HEK293T (cell line): Measurements from ENCODE around the gene TET3.

Source experiments
- CTCF ChIA-PET: fragments of 350-600 bp; formaldehyde crosslinking; extraction: SDS; loops from one replicate; lab custom pipeline; 2021; ENCODE audit warnings: antibody characterized with exemption, inconsistent platforms; lab: Yijun Ruan, JAX
- POLR2A ChIA-PET: fragments of 350-600 bp; formaldehyde crosslinking; extraction: SDS; loops from one replicate; lab custom pipeline; 2020; ENCODE audit warnings: antibody characterized with exemption, inconsistent platforms; lab: Yijun Ruan, JAX
- DNase-seq: peaks from one replicate; pipeline ENCODE4 v3.0.0; 2012; ENCODE audit warnings: mixed read lengths; ENCODE audit errors: extremely low spot score
- ARNT ChIP-seq: fragments of 450-650 bp; IDR thresholded peaks from 2 replicates; pipeline ENCODE4 v1.6.1; 2017; ENCODE audit warnings: mild to moderate bottlenecking
- BHLHE40 ChIP-seq: fragments of 450-650 bp; IDR thresholded peaks from 2 replicates; pipeline ENCODE4 v1.6.1; 2016; ENCODE audit warnings: mild to moderate bottlenecking, moderate library complexity, borderline replicate concordance
- CTBP1 ChIP-seq: fragments of 450-650 bp; IDR thresholded peaks from 2 replicates; pipeline ENCODE4 v1.6.1; 2016; ENCODE audit warnings: borderline replicate concordance
- ELF4 ChIP-seq: fragments of 450-650 bp; IDR thresholded peaks from 2 replicates; pipeline ENCODE4 v1.6.1; 2017; ENCODE audit warnings: antibody characterized with exemption
- FOXA1 ChIP-seq: fragments of 450-650 bp; IDR thresholded peaks from 2 replicates; pipeline ENCODE4 v1.6.1; 2016; ENCODE audit warnings: mild to moderate bottlenecking
- FOXK2 ChIP-seq: fragments of 450-650 bp; IDR thresholded peaks from 2 replicates; pipeline ENCODE4 v1.6.1; 2016; ENCODE audit warnings: mild to moderate bottlenecking
- FOXM1 ChIP-seq: fragments of 450-650 bp; IDR thresholded peaks from 2 replicates; pipeline ENCODE4 v1.6.1; 2017; ENCODE audit warnings: mild to moderate bottlenecking, borderline replicate concordance
- HDGF ChIP-seq: fragments of 450-650 bp; IDR thresholded peaks from 2 replicates; pipeline ENCODE4 v1.6.1; 2017; ENCODE audit warnings: antibody characterized with exemption, borderline replicate concordance
- L3MBTL2 ChIP-seq: fragments of 450-650 bp; conservative IDR thresholded peaks from 2 replicates; pipeline ENCODE4 v1.6.1; 2016; ENCODE audit warnings: mild to moderate bottlenecking
- LEF1 ChIP-seq: fragments of 450-650 bp; IDR thresholded peaks from 2 replicates; pipeline ENCODE4 v1.6.1; 2017; ENCODE audit warnings: mild to moderate bottlenecking, borderline replicate concordance
- NFRKB ChIP-seq: fragments of 450-650 bp; IDR thresholded peaks from 2 replicates; pipeline ENCODE4 v1.6.1; 2016; ENCODE audit warnings: mild to moderate bottlenecking, moderate library complexity
- PKNOX1 ChIP-seq: fragments of 450-650 bp; IDR thresholded peaks from 2 replicates; pipeline ENCODE4 v1.6.1; 2016
- SP1 ChIP-seq: fragments of 450-650 bp; IDR thresholded peaks from 2 replicates; pipeline ENCODE4 v1.6.1; 2017
- SUZ12 ChIP-seq: fragments of 450-650 bp; IDR thresholded peaks from 2 replicates; pipeline ENCODE4 v1.6.1; 2016; ENCODE audit warnings: mild to moderate bottlenecking
- TARDBP ChIP-seq: fragments of 450-650 bp; IDR thresholded peaks from 2 replicates; pipeline ENCODE4 v1.6.1; 2016
- ZNF384 ChIP-seq: fragments of 450-650 bp; IDR thresholded peaks from 2 replicates; pipeline ENCODE4 v1.6.1; 2016

TET3 gene

GRCh38 chr2:73998933-73999332 is 14.2 kb downstream of the TET3 start:
- DNase-seq, result no peak
- TF ChIP-seq L3MBTL2, result no peak
- TF ChIP-seq BHLHE40, result no peak
- TF ChIP-seq FOXM1, result no peak
- no peak for TF ChIP-seq ELF4
- TF ChIP-seq HDGF, result no peak
- TF ChIP-seq PKNOX1, result no peak
- TF ChIP-seq ARNT, result no peak
- CTCF ChIA-PET, result no interaction called here
- POLR2A ChIA-PET, result no interaction called here

GRCh38 chr2:73999881-74000597 is 15.3 kb downstream of the TET3 start:
- TF ChIP-seq ELF4 (no peak), FOXA1 (no peak), L3MBTL2 (no peak), NFRKB (no peak), SP1 (no peak), CTBP1 (no peak), BHLHE40 (no peak), HDGF (no peak)
- ChIA-PET CTCF (interaction anchor here (1.3 kb wide), 1 partner anchor 151 kb away, joined by 5 read pairs; no protein-coding TSS in a partner anchor), POLR2A (interaction anchor here (2.3 kb wide), 1 partner anchor 13 kb away, joined by 7 read pairs; no protein-coding TSS in a partner anchor)
- no peak for DNase-seq

GRCh38 chr2:74000666-74001065 is 16.0 kb downstream of the TET3 start:
- CTCF ChIA-PET, result interaction anchor here (1.0 to 1.3 kb wide), 2 partner anchors 13 to 150 kb away, joined by 3 to 5 read pairs; no protein-coding TSS in a partner anchor
- no peak for TF ChIP-seq L3MBTL2
- DNase-seq, result no peak
- POLR2A ChIA-PET, result interaction anchor here (2.3 kb wide), 1 partner anchor 13 kb away, joined by 7 read pairs; no protein-coding TSS in a partner anchor

- TF ChIP-seq L3MBTL2 (no peak), ARNT (no peak), ZNF384 (no peak), FOXM1 (no peak), FOXA1 (no peak), CTBP1 (no peak), TARDBP (no peak), LEF1 (no peak), BHLHE40 (no peak), NFRKB (no peak)
- DNase-seq, result no peak
- POLR2A ChIA-PET, result interaction anchor here (1.0 to 2.3 kb wide), 2 partner anchors 14 to 119 kb away, joined by 5 to 7 read pairs; no protein-coding TSS in a partner anchor
- CTCF ChIA-PET, result interaction anchor here (1.0 to 1.3 kb wide), 2 partner anchors 13 to 150 kb away, joined by 3 to 5 read pairs; no protein-coding TSS in a partner anchor
Observed at GRCh38 chr2:74001121-74001520, 16.4 kb downstream of the TET3 start.

- POLR2A ChIA-PET, result interaction anchor here (1.0 to 2.3 kb wide), 2 partner anchors 15 to 118 kb away, joined by 5 to 7 read pairs; no protein-coding TSS in a partner anchor
- CTCF ChIA-PET, result interaction anchor here (0.7 kb wide), 1 partner anchor 128 kb away, joined by 4 read pairs; no protein-coding TSS in a partner anchor
- no peak for DNase-seq
- TF ChIP-seq FOXK2 (no peak), SUZ12 (no peak)
Observed at GRCh38 chr2:74001781-74002504, 17.2 kb downstream of the TET3 start.

GRCh38 chr2:74002505-74003421 is 18.1 kb downstream of the TET3 start:
- TF ChIP-seq ELF4, result no peak
- TF ChIP-seq FOXM1, result peak; percentile 69; the same call in 1 of the 2 replicates
- 0 out of 2 replicates have a peak, but pooled peaks have one; percentile 23 for TF ChIP-seq LEF1
- CTCF ChIA-PET, result interaction anchor here (0.7 kb wide), 1 partner anchor 129 kb away, joined by 4 read pairs; no protein-coding TSS in a partner anchor
- POLR2A ChIA-PET, result no interaction called here
- DNase-seq, result peak; percentile 90

GRCh38 chr2:74003494-74004211 is 18.9 kb downstream of the TET3 start:
- DNase-seq, result no peak
- CTCF ChIA-PET, result no interaction called here
- POLR2A ChIA-PET, result no interaction called here
- no peak for TF ChIP-seq HDGF
- TF ChIP-seq ZNF384, result no peak
- no peak for TF ChIP-seq NFRKB
- TF ChIP-seq L3MBTL2, result no peak
- TF ChIP-seq ARNT, result no peak
- no peak for TF ChIP-seq LEF1
- no peak for TF ChIP-seq SUZ12
- no peak for TF ChIP-seq FOXK2
- no peak for TF ChIP-seq CTBP1
- TF ChIP-seq FOXM1, result no peak
- no peak for TF ChIP-seq BHLHE40
- TF ChIP-seq TARDBP, result no peak
- no peak for TF ChIP-seq FOXA1
- no peak for TF ChIP-seq ELF4
- TF ChIP-seq SP1, result no peak
- TF ChIP-seq PKNOX1, result no peak
